Smooth muscle cell (in vitro differentiated cells): ENCODE results near the gene ATP11A. TPM values are rescaled to one million over a fixed set of nuclear protein-coding genes. Genes with fewer than 3 reads are reported as not detected.

ENCODE experiments used
- DNase-seq: peaks from one replicate; lab custom pipeline; 2025; ENCODE audit not compliant: unreplicated experiment; lab: John Stamatoyannopoulos, UW
- H2AFZ ChIP-seq: fragments of 200-600 bp; sonication (generic); 2 replicates; pipeline ENCODE4 v1.6.0; 2016; ENCODE audit warnings: antibody characterized with exemption, low read depth, mild to moderate bottlenecking
- H3F3A ChIP-seq: fragments of 200-600 bp; sonication (generic); 2 replicates; pipeline ENCODE4 v1.6.0; 2017; ENCODE audit warnings: antibody characterized with exemption, low read depth
- H3K27ac ChIP-seq: fragments of 200-600 bp; sonication (generic); 2 replicates; pipeline ENCODE4 v1.5.1; 2016; ENCODE audit warnings: low read depth, mild to moderate bottlenecking
- H3K27me3 ChIP-seq: fragments of 200-600 bp; sonication (generic); 2 replicates; pipeline ENCODE4 v1.6.1; 2016; ENCODE audit warnings: low read depth, mild to moderate bottlenecking
- H3K36me3 ChIP-seq: fragments of 200-600 bp; sonication (generic); 2 replicates; pipeline ENCODE4 v1.5.1; 2016; ENCODE audit warnings: low read depth
- H3K4me1 ChIP-seq: fragments of 200-600 bp; sonication (generic); 2 replicates; pipeline ENCODE4 v1.5.1; 2016; ENCODE audit warnings: low read depth
- H3K4me2 ChIP-seq: fragments of 200-600 bp; sonication (generic); 2 replicates; pipeline ENCODE4 v1.6.0; 2016; ENCODE audit warnings: mild to moderate bottlenecking
- H3K4me3 ChIP-seq: fragments of 200-600 bp; sonication (generic); 2 replicates; pipeline ENCODE4 v1.5.1; 2016; ENCODE audit warnings: mild to moderate bottlenecking
- H3K79me2 ChIP-seq: fragments of 200-600 bp; sonication (generic); 2 replicates; pipeline ENCODE4 v1.6.0; 2016; ENCODE audit warnings: low read depth, mild to moderate bottlenecking
- H3K9ac ChIP-seq: fragments of 200-600 bp; sonication (generic); 2 replicates; pipeline ENCODE4 v1.6.0; 2016; ENCODE audit warnings: low read depth
- H3K9me3 ChIP-seq: fragments of 200-600 bp; sonication (generic); replicated peaks from 2 replicates; pipeline ENCODE4 v1.5.1; 2016; ENCODE audit warnings: low read depth
- H4K20me1 ChIP-seq: fragments of 200-600 bp; sonication (generic); 2 replicates; pipeline ENCODE4 v1.6.0; 2016; ENCODE audit warnings: low read depth
- WGBS: methylation state at CpG from one replicate; pipeline ENCODE4 v1.1.7; 2016; ENCODE audit warnings: low lambda C conversion rate; 5-methylcytosine and 5-hydroxymethylcytosine counted together
- polyA plus RNA-seq: library from polyadenylated mRNA; unstranded; fragments of >200 nt; fragmentation: Nextera tagmentation; extraction: Ambion mirVana; gene quantifications from 2 replicates; pipeline ENCODE4 v1.2.1, GENCODE V29; 2016
- total RNA-seq: library from RNA; depleted of rRNA; stranded (reverse); fragments of >200 nt; gene quantifications from 2 replicates; pipeline ENCODE4 v1.2.3, GENCODE V29; 2014
- TF ChIP-seq, protein P1 (sequence below): fragments of 200-600 bp; sonication (generic); IDR thresholded peaks from 2 replicates; pipeline ENCODE4 v1.5.1; 2017; ENCODE audit warnings: borderline replicate concordance, mild to moderate bottlenecking, antibody characterized with exemption; ENCODE audit not compliant: insufficient read depth, poor library complexity, severe bottlenecking

ATP11A gene
- total and polyA plus RNA-seq, 2 experiments from 2014 or later: 6.5 to 7.5 TPM

GRCh38 chr13:112852392-112852791, 162.6 kb downstream of the ATP11A start:
- no peak for DNase-seq
- H2AFZ ChIP-seq: no peak overlapping the region
- peaks cover 5% of the 10 kb centered on the region for H3K36me3 ChIP-seq
- no peaks in the 10 kb centered on the region for H3K79me2 ChIP-seq
- no peaks in the 10 kb centered on the region for H4K20me1 ChIP-seq
- no peak overlapping the region for H3K4me2 ChIP-seq
- no peaks in the 10 kb centered on the region for H3K9me3 ChIP-seq
- no peak overlapping the region for H3K27ac ChIP-seq
- H3F3A ChIP-seq: no peaks in the 10 kb centered on the region
- WGBS: 97% methylated on average over 15 of the region's 15 CpGs
- H3K4me3 ChIP-seq: no peak overlapping the region
- H3K9ac ChIP-seq: no peak overlapping the region
- no peaks in the 10 kb centered on the region for H3K27me3 ChIP-seq
- TF ChIP-seq, protein P1, sequence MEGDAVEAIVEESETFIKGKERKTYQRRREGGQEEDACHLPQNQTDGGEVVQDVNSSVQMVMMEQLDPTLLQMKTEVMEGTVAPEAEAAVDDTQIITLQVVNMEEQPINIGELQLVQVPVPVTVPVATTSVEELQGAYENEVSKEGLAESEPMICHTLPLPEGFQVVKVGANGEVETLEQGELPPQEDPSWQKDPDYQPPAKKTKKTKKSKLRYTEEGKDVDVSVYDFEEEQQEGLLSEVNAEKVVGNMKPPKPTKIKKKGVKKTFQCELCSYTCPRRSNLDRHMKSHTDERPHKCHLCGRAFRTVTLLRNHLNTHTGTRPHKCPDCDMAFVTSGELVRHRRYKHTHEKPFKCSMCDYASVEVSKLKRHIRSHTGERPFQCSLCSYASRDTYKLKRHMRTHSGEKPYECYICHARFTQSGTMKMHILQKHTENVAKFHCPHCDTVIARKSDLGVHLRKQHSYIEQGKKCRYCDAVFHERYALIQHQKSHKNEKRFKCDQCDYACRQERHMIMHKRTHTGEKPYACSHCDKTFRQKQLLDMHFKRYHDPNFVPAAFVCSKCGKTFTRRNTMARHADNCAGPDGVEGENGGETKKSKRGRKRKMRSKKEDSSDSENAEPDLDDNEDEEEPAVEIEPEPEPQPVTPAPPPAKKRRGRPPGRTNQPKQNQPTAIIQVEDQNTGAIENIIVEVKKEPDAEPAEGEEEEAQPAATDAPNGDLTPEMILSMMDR: no peak
- no peaks in the 10 kb centered on the region for H3K4me1 ChIP-seq

DNA sequence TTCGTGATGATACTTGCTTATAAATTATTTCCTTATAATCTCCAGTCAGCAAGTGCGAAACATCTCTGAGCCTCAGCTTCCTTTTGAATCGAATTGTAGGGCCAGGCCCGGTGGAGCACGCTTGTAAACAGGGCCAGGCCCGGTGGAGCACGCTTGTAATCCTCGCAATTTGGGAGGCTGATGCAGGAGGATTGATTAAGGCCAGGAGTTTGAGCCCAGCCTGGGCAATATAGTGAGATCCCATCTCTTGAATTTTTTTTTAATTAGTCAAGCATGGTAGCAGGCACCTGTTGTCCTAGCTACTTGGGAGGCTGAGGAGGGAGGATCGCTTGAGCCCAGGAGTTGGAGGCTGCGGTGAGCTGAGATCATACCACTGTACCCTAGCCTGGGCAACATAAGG, 163.0 kb downstream of the ATP11A start:
- Histone ChIP-seq H3K4me2 (no peak overlapping the region), H3K9me3 (no peaks in the 10 kb centered on the region), H3K4me3 (no peak overlapping the region), H3K9ac (no peak overlapping the region), H3K27ac (no peak overlapping the region), H3F3A (no peaks in the 10 kb centered on the region), H3K4me1 (no peaks in the 10 kb centered on the region), H4K20me1 (no peaks in the 10 kb centered on the region), H2AFZ (no peak overlapping the region), H3K27me3 (no peaks in the 10 kb centered on the region), H3K36me3 (peaks cover 5% of the 10 kb centered on the region), H3K79me2 (no peaks in the 10 kb centered on the region)
- DNase-seq: no peak
- TF ChIP-seq, protein P1: no peak
- 99% methylated on average over 10 of the region's 10 CpGs for WGBS

DNA sequence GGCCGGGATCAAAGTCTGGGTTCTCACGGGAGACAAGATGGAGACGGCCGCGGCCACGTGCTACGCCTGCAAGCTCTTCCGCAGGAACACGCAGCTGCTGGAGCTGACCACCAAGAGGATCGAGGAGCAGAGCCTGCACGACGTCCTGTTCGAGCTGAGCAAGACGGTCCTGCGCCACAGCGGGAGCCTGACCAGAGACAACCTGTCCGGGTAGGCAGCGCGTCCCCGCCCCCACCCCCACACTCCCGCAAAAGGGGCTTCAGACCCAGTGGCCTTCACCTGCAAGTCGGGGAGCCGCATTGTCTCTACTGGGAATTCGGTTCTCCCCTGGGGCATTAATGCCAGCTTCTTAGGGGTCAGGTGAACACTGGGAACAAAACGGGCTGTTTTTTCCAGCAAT, 164.5 kb downstream of the ATP11A start:
- Histone ChIP-seq H3K79me2 (no peaks in the 10 kb centered on the region), H3K4me1 (no peaks in the 10 kb centered on the region), H3K9ac (no peak overlapping the region), H3K27me3 (no peaks in the 10 kb centered on the region), H4K20me1 (no peaks in the 10 kb centered on the region), H2AFZ (no peak overlapping the region), H3K4me2 (no peak overlapping the region), H3K9me3 (no peaks in the 10 kb centered on the region), H3K27ac (no peak overlapping the region), H3K4me3 (no peak overlapping the region), H3F3A (no peaks in the 10 kb centered on the region), H3K36me3 (peaks cover 5% of the 10 kb centered on the region)
- WGBS: 97% methylated on average over 25 of the region's 25 CpGs
- TF ChIP-seq, protein P1: no peak
- no peak for DNase-seq

- Histone ChIP-seq H3K4me1 (no peaks in the 10 kb centered on the region), H3K27me3 (no peaks in the 10 kb centered on the region), H3K27ac (no peak overlapping the region), H3K36me3 (peaks cover 5% of the 10 kb centered on the region), H3F3A (no peaks in the 10 kb centered on the region), H3K9ac (no peak overlapping the region), H3K4me3 (no peak overlapping the region), H4K20me1 (no peaks in the 10 kb centered on the region), H2AFZ (no peak overlapping the region), H3K4me2 (no peak overlapping the region), H3K9me3 (no peaks in the 10 kb centered on the region), H3K79me2 (no peaks in the 10 kb centered on the region)
- no peak for DNase-seq
- 95% methylated on average over 21 of the region's 21 CpGs for WGBS
- TF ChIP-seq, protein P1: no peak
These were observed 166.0 kb downstream of the ATP11A start for GRCh38 chr13:112855859-112856258.
